T-helper 17 cell (primary cell): ENCODE measurements around the gene PRKCH. TPM values are rescaled to one million over a fixed set of nuclear protein-coding genes. Genes with fewer than 3 reads are reported as not detected.

Source experiments
- ATAC-seq: fragments of 150-1000 bp; cut with Tn5 transposase; 2 replicates; pipeline ENCODE4 v1.10.0; 2021; ENCODE audit warnings: mild to moderate bottlenecking, moderate library complexity
- DNase-seq, 3 donors: peaks; one replicate each; pipeline versions ENCODE4 v3.0.0 to v3.0.0-alpha.2; 2020 to 2021
- H3K9me3 ChIP-seq: one replicate; pipeline ENCODE4 v1.7.0; 2013; ENCODE audit warnings: low read length, mild to moderate bottlenecking; ENCODE audit not compliant: control insufficient read depth, poor library complexity, severe bottlenecking
- H3K27ac Mint-ChIP-seq: one replicate; pipeline ENCODE4 v1.8.0; 2022; ENCODE audit warnings: mild to moderate bottlenecking, moderate library complexity, mixed read lengths
- H3K27me3 Mint-ChIP-seq: one replicate; pipeline ENCODE4 v1.8.0; 2022; ENCODE audit warnings: mixed read lengths
- H3K36me3 Mint-ChIP-seq: one replicate; pipeline ENCODE4 v1.8.0; 2022; ENCODE audit warnings: low read depth, mixed read lengths
- H3K4me1 Mint-ChIP-seq: one replicate; pipeline ENCODE4 v1.8.0; 2022; ENCODE audit warnings: mild to moderate bottlenecking, mixed read lengths
- H3K4me3 Mint-ChIP-seq: one replicate; pipeline ENCODE4 v1.8.0; 2022; ENCODE audit warnings: mild to moderate bottlenecking, moderate library complexity, mixed read lengths
- total RNA-seq, 4 donors: library from RNA in 2 of 4; stranded (reverse) in 2 of 4; gene quantifications; one replicate each; pipeline ENCODE4 v1.2.3 and lab custom pipeline; 2022 to 2026

The PRKCH gene
- total RNA-seq, 2 donors from 2014 or later, result 328 to 342 TPM

DNA sequence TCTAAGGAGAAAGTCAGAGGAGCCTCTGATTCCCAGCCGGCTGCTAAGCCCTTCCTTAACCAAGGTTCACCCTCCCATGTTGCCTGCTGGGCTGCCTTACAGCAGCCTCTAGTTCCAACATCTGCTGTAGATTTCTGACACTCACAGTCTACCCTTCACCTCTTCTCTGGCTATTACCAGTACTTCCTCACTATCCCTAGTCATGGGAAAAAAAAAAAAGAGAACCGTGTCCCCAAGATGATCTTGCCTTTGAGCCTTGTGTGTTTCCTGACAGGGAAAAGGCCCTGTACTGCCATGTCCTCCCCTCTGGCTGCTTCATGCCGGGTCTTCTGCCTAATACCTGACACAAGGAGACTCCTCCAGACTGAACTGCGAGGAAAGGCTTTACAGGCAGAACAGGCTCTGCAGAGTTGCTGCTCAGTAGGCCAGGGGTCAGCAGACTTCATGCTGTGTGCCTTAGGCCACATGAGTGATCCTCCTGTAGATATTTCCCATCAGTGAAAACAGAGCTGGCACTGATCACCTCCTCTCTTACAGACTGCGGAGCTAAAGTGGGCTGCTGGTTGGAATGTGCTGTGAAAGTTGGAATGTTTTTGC, 46.8 kb downstream of the PRKCH start:
- no peaks in the 10 kb centered on the region for H3K9me3 ChIP-seq
- ATAC-seq (no peak), DNase-seq (no peak)
- Mint-ChIP-seq H3K4me3 (peak overlapping the region; percentile 84), H3K36me3 (peaks cover 2% of the 10 kb centered on the region), H3K4me1 (peaks cover 47% of the 10 kb centered on the region), H3K27ac (no peak overlapping the region), H3K27me3 (no peaks in the 10 kb centered on the region)

DNA sequence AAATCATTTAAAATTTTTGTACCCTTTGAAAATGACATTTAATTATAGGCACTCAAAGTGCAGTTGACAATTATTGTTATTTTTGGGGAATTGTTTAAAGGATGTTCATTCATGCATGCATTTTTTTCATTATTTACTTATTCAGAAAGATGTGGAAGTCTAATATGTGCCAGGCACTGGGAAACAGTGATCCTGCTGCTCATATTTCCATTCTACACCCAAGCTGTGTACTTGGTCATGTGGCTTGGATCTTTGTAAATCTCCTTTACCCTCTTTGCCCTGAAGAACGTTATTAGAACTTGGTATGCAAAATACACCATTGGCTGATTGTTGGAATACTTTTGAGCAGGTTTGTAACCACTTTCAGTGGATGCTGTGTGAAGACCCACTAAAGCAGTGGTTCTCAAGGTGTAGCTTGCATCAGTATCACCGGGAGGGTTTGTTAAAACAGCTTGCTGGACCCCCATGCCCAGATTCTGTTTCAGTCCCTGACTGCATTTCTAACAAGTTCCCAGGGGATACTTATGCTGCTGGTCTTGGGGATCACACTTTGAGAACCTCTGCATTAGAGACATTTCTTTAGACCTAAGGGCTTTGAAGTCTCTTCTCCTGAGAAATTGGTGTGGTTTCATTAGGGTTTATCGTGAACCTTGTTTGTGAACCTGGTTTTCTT, 47.5 kb downstream of the PRKCH start:
- ATAC-seq (no peak), DNase-seq (no peak)
- no peak overlapping the region for H3K27ac Mint-ChIP-seq
- H3K4me1 Mint-ChIP-seq, result peaks cover 47% of the 10 kb centered on the region
- H3K4me3 Mint-ChIP-seq, result peak overlapping the region; percentile 31
- H3K9me3 ChIP-seq, result peaks cover 2% of the 10 kb centered on the region
- H3K36me3 Mint-ChIP-seq, result peaks cover 2% of the 10 kb centered on the region
- H3K27me3 Mint-ChIP-seq, result no peaks in the 10 kb centered on the region

DNA sequence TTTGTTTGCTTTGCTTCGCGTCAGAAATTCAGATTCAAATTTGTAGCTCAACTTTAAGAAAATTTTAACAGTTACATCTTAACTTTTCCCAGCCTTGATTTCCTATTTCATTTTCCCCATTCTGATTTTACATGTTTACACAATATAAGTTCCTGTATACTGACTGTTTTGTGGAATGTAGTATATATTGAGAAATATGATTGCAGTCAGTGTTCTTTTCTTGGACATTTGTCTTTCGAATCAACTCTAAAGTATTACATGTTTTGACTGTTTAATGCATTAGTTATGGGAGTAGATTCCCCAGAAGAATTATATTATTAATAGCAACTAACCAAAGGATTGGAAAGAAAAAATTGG, 48.1 kb downstream of the PRKCH start:
- DNase-seq (no peak), ATAC-seq (no peak)
- Mint-ChIP-seq H3K36me3 (peaks cover 2% of the 10 kb centered on the region), H3K4me3 (peak overlapping the region; percentile 31), H3K27me3 (no peaks in the 10 kb centered on the region), H3K27ac (no peak overlapping the region), H3K4me1 (peaks cover 47% of the 10 kb centered on the region)
- H3K9me3 ChIP-seq, result peaks cover 7% of the 10 kb centered on the region

- Mint-ChIP-seq H3K27me3 (no peaks in the 10 kb centered on the region), H3K36me3 (peaks cover 6% of the 10 kb centered on the region), H3K27ac (peak overlapping the region; percentile 77), H3K4me3 (peak overlapping the region; percentile 19), H3K4me1 (peaks cover 54% of the 10 kb centered on the region)
- peaks cover 7% of the 10 kb centered on the region for H3K9me3 ChIP-seq
- ATAC-seq, result no peak
- DNase-seq, result no peak
These were observed 51.0 kb downstream of the PRKCH start for GRCh38 chr14:61372379-61372778.

DNA sequence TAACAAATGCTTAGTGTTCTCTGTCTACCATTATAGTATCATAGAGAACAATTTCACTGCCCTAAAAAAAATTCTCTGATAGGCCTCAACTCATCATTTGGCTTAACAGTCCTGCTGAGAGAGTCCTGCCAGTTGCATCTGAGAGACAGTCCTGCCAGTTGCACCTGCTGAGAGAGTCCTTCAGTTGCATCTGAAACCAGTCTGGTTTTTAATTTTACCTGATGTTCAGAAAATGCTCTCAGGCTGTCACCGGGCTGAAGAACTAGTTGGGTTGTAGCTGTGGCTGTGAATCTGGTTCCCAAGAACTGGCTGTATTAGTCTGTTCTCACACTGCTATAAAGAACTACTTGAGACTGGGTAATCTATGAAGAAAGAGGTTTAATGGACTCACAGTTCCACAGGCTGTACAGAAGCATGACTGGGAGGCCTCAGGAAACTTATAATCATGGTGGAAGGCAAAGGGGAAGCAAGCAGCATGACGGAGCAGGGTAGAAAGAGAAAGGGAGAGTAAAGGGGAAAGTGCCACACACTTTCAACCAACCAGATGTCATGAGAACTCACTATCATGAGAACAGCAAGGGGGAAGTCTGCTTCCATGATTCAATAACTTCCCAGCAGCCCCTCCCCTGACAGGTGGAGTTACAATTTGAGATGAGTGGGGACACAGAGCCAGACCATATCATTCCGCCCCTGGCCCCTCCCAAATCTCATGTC, 51.6 kb downstream of the PRKCH start:
- peak overlapping the region; percentile 77 for H3K27ac Mint-ChIP-seq
- peaks cover 54% of the 10 kb centered on the region for H3K4me1 Mint-ChIP-seq
- H3K9me3 ChIP-seq, result peaks cover 7% of the 10 kb centered on the region
- ATAC-seq (no peak), DNase-seq (no peak)
- H3K36me3 Mint-ChIP-seq, result peaks cover 6% of the 10 kb centered on the region
- no peaks in the 10 kb centered on the region for H3K27me3 Mint-ChIP-seq
- H3K4me3 Mint-ChIP-seq, result peak overlapping the region; percentile 54

DNA sequence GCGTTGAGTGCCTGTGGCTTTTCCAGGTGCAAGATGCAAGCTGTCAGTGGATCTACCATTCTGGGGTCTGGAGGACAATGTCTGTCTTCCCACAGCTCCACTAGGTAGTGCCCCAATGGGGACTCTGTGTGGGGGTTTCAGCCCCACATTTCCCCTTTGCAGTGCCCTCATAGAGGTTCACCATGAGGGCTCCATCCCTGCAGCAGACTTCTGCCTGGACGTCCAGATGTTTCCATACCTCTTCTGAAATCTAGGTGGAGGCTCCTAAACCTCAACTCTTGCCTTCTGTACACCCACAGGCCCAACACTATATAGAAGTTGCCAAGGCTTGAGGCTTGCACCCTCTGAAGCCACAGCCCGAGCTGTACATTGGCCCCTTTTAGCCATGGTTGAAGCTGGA, 52.9 kb downstream of the PRKCH start:
- H3K36me3 Mint-ChIP-seq, result peaks cover 10% of the 10 kb centered on the region
- H3K27ac Mint-ChIP-seq, result no peak overlapping the region
- peaks cover 7% of the 10 kb centered on the region for H3K9me3 ChIP-seq
- H3K4me1 Mint-ChIP-seq, result peaks cover 54% of the 10 kb centered on the region
- no peak for ATAC-seq
- no peaks in the 10 kb centered on the region for H3K27me3 Mint-ChIP-seq
- no peak for DNase-seq
- peak overlapping the region; percentile 54 for H3K4me3 Mint-ChIP-seq

DNA sequence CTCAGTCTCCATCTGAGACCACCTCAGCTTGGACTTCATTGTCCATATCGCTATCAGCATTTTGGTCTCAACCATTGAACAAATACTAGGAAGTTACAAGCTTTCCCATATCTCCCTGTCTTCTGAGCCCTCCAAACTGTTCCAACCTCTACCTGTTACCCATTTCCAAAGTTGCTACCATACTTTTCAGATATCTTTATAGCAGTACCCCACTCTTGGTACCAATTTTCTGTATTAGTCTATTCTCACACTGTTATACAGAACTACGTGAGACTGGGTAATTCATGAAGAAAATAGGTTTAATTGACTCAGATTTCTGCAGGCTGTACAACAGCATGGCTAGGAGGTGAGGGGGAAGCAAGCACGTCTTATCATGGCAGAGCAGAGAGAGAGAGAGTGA, 53.8 kb downstream of the PRKCH start:
- Mint-ChIP-seq H3K4me1 (peaks cover 56% of the 10 kb centered on the region), H3K36me3 (peaks cover 10% of the 10 kb centered on the region), H3K27me3 (no peaks in the 10 kb centered on the region), H3K4me3 (no peak overlapping the region), H3K27ac (peak overlapping the region; percentile 5)
- H3K9me3 ChIP-seq, result peaks cover 7% of the 10 kb centered on the region
- ATAC-seq, result no peak
- DNase-seq, result no peak

DNA sequence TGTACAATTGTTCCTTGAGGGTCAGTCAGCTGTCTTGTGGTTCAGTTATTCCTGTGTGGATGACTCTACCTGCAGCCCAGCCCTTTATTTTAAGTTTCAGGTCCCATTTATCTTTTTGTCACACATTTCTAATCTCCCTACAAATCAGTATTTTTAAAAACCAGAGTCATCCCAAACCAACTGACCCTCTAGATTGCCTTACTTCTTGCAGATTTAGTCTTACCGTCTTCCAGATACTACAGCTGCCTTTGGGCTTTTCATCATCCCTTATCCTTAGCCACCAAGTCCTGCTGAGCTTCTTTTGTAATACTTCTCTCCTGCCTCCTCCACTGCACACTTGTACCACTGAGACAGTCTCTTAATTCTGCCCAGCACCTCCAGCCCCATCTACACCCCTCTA, 54.9 kb downstream of the PRKCH start:
- ATAC-seq, result no peak
- DNase-seq, result no peak
- peaks cover 59% of the 10 kb centered on the region for H3K4me1 Mint-ChIP-seq
- H3K27ac Mint-ChIP-seq, result no peak overlapping the region
- no peaks in the 10 kb centered on the region for H3K27me3 Mint-ChIP-seq
- H3K4me3 Mint-ChIP-seq, result no peak overlapping the region
- peaks cover 10% of the 10 kb centered on the region for H3K36me3 Mint-ChIP-seq
- H3K9me3 ChIP-seq, result peaks cover 7% of the 10 kb centered on the region

- Mint-ChIP-seq H3K4me3 (no peak overlapping the region), H3K27ac (no peak overlapping the region), H3K4me1 (peaks cover 61% of the 10 kb centered on the region), H3K27me3 (no peaks in the 10 kb centered on the region), H3K36me3 (peaks cover 10% of the 10 kb centered on the region)
- no peak for ATAC-seq
- peaks cover 7% of the 10 kb centered on the region for H3K9me3 ChIP-seq
- DNase-seq, result no peak
These were observed 56.4 kb downstream of the PRKCH start for GRCh38 chr14:61377749-61378148.

DNA sequence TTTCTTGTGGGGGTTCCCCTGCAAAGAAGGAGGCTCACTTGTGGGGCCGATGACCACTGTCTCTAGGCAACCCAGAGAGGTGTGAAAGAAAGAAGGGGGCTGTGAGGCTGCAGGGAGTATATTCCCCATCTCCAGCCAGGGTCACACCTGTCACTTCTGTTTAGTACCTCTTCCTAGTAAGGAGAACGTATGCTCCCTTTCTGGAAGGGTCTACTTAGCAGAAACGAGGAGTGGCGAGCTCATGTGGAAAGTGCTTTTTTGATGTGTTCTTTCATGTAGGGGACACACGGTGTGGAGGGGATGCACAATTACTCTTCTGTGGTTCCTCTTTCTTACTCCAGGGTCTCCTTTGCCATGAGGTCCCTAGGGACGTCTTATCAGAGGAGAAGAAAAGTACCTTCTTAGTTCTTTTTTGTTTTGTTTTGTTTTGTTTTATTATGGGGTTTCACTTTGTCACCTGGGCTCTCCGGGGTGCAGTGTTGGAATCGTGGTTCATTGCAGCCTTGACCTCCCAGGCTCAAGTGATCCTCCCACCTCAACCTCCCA, 58.3 kb downstream of the PRKCH start:
- H3K4me3 Mint-ChIP-seq, result peak overlapping the region; percentile 62
- H3K27ac Mint-ChIP-seq, result no peak overlapping the region
- DNase-seq (no peak), ATAC-seq (peak; percentile 35)
- H3K27me3 Mint-ChIP-seq, result no peaks in the 10 kb centered on the region
- H3K9me3 ChIP-seq, result no peaks in the 10 kb centered on the region
- peaks cover 60% of the 10 kb centered on the region for H3K4me1 Mint-ChIP-seq
- H3K36me3 Mint-ChIP-seq, result peaks cover 8% of the 10 kb centered on the region

GRCh38 chr14:61380984-61381383, 59.6 kb downstream of the PRKCH start:
- peak overlapping the region; percentile 62 for H3K4me3 Mint-ChIP-seq
- H3K27me3 Mint-ChIP-seq, result no peaks in the 10 kb centered on the region
- no peak for DNase-seq
- H3K36me3 Mint-ChIP-seq, result peaks cover 8% of the 10 kb centered on the region
- no peak overlapping the region for H3K27ac Mint-ChIP-seq
- peak; percentile 34 for ATAC-seq
- peaks cover 56% of the 10 kb centered on the region for H3K4me1 Mint-ChIP-seq
- H3K9me3 ChIP-seq, result no peaks in the 10 kb centered on the region

DNA sequence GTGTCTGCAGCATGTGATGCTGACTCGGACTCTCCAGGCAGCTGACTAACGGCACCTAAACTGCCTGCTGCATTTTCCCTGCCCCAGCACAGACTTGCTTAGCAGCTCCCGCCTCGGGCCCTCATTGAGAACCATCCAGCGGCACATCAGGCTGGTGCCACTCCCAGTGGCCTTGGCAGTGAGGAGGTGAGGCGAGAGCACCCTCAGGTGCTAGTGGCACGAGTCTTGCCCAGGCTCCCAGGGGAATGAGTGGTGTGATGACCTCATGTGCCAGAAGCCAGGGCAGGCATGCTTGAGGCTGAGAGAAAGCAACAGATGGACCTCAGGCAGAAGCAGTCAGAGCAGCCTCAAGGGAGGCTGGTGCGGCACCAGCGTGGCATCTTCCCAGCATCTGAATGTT, 60.2 kb downstream of the PRKCH start:
- H3K36me3 Mint-ChIP-seq, result peaks cover 6% of the 10 kb centered on the region
- peaks cover 51% of the 10 kb centered on the region for H3K4me1 Mint-ChIP-seq
- no peak overlapping the region for H3K4me3 Mint-ChIP-seq
- ATAC-seq (no peak), DNase-seq (no peak)
- no peak overlapping the region for H3K27ac Mint-ChIP-seq
- no peaks in the 10 kb centered on the region for H3K27me3 Mint-ChIP-seq
- no peaks in the 10 kb centered on the region for H3K9me3 ChIP-seq

DNA sequence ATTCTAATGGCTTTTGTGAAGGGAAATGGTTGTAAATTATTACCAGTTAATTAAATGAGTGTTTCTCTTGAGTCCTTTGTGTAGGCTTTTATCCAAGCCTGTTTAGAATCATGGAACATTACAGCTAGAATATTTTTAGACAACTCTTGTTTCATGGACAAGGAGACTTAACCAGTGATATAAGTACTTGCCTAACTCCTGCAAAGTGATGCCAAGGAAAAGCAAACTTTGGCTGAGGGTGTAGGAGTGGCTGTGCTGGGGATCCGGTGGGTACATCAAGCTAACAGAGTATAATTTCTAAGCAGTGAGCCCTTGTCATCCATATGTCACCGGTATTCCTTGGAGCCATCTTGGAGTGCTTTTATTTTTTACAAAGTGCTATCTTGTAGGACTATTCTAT, 61.5 kb downstream of the PRKCH start:
- no peak for DNase-seq
- Mint-ChIP-seq H3K4me3 (peak overlapping the region; percentile 55), H3K27me3 (no peaks in the 10 kb centered on the region), H3K27ac (no peak overlapping the region), H3K36me3 (peaks cover 4% of the 10 kb centered on the region), H3K4me1 (peaks cover 42% of the 10 kb centered on the region)
- ATAC-seq, result no peak
- H3K9me3 ChIP-seq, result no peaks in the 10 kb centered on the region
